ENCODE measurements around the gene GPBP1L1.

DNA sequence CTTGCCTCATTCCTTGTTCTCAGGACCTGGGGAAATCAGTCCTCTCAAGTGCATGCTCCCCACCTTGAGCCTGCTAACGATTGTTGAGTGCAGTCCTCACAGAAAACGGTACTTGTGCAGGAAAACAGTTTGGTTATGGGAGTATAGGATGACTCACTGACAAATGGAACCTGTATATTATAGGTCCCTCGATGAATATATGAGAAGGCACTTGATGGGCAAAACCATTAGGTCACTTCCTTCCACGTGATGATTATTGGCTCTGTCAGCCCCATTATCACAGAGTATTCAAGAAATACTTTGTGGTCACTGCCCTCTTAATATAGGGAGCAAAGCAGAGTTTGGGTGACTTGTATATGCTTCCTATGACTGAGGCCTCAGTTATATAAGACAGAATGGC lies 68.7 kb downstream of the GPBP1L1 start:
- TF ChIP-seq CTCF (IDR thresholded peaks at IDR 0.05; ENCODE audit: low read depth, low read length) (no peak), EZH2phosphoT487 (IDR thresholded peaks at IDR 0.05; ENCODE audit: low read depth) (no peak)

All from OCI-LY3 (cell line).